ENCODE results near the gene MRPL40. TPM values are rescaled to one million over a fixed set of nuclear protein-coding genes. Genes with fewer than 3 reads are reported as not detected.
A peak's percentile ranks its signal among the peaks of the same experiment; 100 is the strongest.
"Not testable (repeated sequence)": the region's sequence is repeated elsewhere in the genome, so short reads cannot be mapped to it uniquely, and the experiment has no call there.

The MRPL40 gene
- total and polyA plus RNA-seq, 8 donors, result 10.4 to 32.0 (median 14.8) TPM

GRCh38 chr22:19434829-19435580, 2.7 kb downstream of the MRPL40 start:
- WGBS, 2 donors, result 69 to 74% methylated on average over 2 of the region's 2 CpGs
- H3K36me3 ChIP-seq, result peaks cover 0 to 23% (median 5%) of the 10 kb centered on the region in 3 donors
- no peak for DNase-seq
- no peak for TF ChIP-seq CTCF (IDR thresholded peaks at IDR 0.05)
- H3K27ac ChIP-seq, result no peak overlapping the region
- H3K27me3 ChIP-seq, result no peaks in the 10 kb centered on the region
- H3K4me1 ChIP-seq, result peaks cover 4 to 12% (median 7%) of the 10 kb centered on the region in 3 donors
- intact Hi-C loops (cut with DNase I), result no loop called here
- no peaks in the 10 kb centered on the region for H3K9me3 ChIP-seq
- no peak for ATAC-seq
- H3K4me3 ChIP-seq, result no peak overlapping the region
- FAIRE-seq, result no peak

DNA sequence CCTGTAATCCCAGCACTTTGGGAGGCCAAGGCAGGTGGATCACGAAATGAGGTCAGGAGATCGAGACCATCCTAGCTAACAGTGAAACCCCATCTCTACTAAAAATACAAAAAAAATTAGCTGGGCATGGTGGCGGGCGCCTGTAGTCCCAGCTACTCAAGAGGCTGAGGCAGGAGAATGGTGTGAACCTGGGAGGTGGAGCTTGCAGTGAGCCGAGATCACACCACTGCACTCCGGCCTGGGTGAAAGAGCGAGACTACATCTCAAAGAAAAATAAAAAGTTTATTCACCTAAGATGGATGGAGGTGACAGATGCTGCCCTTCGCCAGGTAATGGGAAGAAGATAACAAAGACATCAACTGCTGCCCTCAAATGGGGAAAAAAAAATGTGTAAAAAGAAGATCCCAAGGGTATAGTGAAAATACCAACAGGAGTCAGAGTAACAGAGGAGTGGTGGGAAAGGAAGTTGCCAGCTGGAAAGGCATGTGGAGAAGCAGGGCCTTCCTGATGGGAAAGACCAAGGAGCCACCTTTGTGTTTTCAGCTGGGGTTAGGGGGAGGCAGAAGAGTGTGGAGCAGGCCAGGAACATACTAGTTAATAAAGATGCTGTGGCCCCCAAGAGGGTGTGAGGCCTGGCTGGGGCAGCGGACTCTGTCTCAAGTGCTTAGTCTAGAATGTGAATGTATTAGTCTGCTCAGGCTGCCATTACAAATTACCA, 4.3 kb downstream of the MRPL40 start:
- intact Hi-C loops (cut with DNase I); H3K4me1 ChIP-seq; H3K27me3 ChIP-seq; FAIRE-seq; DNase-seq; H3K4me3 ChIP-seq; H3K9me3 ChIP-seq; H3K27ac ChIP-seq; ATAC-seq: not testable (repeated sequence)
- H3K36me3 ChIP-seq, result peaks cover 0 to 23% (median 5%) of the 10 kb centered on the region in 3 donors
- 93 to 95% methylated on average over 9 of the region's 9 CpGs for WGBS, 2 donors

DNA sequence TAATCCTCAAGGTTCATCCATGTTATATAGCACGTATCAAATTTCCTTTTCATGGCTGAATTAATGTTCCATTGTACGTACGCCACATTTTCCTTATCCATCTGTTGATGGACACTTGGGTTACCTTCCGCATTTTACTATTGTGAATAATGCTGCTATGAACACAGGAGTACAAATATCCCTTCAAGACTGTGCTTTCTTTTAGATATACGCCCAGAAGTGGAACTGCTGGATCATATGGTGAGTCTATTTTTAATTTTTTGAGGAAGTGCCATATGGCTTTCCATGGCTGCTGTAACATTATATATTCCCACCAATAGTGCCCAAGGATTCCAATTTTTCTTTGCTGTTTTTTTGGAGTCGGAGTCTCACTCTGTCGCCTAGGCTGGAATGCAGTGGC, 6.0 kb downstream of the MRPL40 start:
- FAIRE-seq, result no peak
- no peak for TF ChIP-seq CTCF (IDR thresholded peaks at IDR 0.05)
- Histone ChIP-seq H3K27ac (no peak overlapping the region), H3K4me1 (peaks cover 0 to 3% (median 1%) of the 10 kb centered on the region in 3 donors), H3K36me3 (peaks cover 0 to 23% (median 5%) of the 10 kb centered on the region in 3 donors), H3K4me3 (no peak overlapping the region), H3K9me3 (no peaks in the 10 kb centered on the region), H3K27me3 (no peaks in the 10 kb centered on the region)
- intact Hi-C loops (cut with DNase I), result no loop called here
- 83 to 93% methylated on average over 7 of the region's 7 CpGs for WGBS, 2 donors
- DNase-seq, result no peak
- no peak for ATAC-seq

DNA sequence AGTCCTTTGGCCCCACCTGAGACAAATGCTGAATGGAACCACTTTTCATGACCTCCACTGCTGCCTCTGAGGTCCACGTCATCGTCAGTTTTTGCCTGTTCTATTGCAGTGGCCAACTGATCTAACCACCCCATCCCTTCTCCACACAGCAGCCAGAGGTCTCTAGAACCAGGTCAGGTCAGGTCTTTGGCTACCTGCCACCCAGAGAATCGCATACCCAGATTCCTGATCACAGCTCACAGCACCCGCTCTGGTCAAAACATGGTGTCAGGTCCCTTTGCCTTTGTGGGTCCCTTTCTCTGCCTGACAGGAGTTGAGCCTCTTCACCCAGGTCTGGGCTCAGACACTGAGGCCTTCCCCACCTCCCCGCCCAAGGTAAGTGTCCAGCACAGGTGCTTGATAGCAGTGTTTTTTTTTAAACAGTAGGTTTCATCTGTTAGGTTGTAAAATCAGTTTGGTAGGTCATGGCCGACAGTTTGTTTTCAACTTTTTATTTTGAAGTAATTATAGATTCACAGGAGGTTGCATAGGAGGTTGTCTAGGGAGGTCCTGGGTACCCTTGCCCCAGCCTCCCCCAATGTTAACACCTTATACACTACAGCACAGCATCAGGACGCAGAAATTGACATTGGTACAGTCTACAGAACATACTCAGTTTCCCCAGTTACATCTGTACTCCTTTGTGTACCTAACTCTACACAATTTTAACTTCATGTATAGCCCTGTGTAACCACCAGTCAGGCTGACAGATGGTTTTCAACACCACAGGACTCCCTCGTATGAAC, 8.3 kb downstream of the MRPL40 start:
- Histone ChIP-seq H3K36me3 (peaks cover 0 to 17% (median 9%) of the 10 kb centered on the region in 3 donors), H3K4me1 (peaks cover 6 to 8% (median 7%) of the 10 kb centered on the region in 3 donors), H3K4me3 (no peak overlapping the region), H3K9me3 (no peaks in the 10 kb centered on the region), H3K27me3 (no peaks in the 10 kb centered on the region), H3K27ac (no peak overlapping the region)
- WGBS, 2 donors, result 74 to 75% methylated on average over 8 of the region's 8 CpGs
- ATAC-seq (peak in 1 of 4 donors; percentile 29), FAIRE-seq (no peak), DNase-seq (no peak)
- intact Hi-C loops (cut with DNase I), result no loop called here
- no peak for TF ChIP-seq CTCF (IDR thresholded peaks at IDR 0.05)

GRCh38 chr22:19442166-19442565, 9.8 kb downstream of the MRPL40 start:
- DNase-seq (no peak), ATAC-seq (no peak), FAIRE-seq (no peak)
- Histone ChIP-seq H3K27ac (no peak overlapping the region), H3K9me3 (no peaks in the 10 kb centered on the region), H3K4me3 (no peak overlapping the region), H3K27me3 (no peaks in the 10 kb centered on the region), H3K36me3 (peaks cover 0 to 11% (median 5%) of the 10 kb centered on the region in 3 donors), H3K4me1 (peaks cover 8 to 17% (median 16%) of the 10 kb centered on the region in 3 donors)
- no peak for TF ChIP-seq CTCF (IDR thresholded peaks at IDR 0.05)
- 90 to 93% methylated on average over 2 of the region's 2 CpGs for WGBS, 2 donors
- intact Hi-C loops (cut with DNase I), result no loop called here
